ENCODE measurements around the gene RGS5. TPM values are rescaled to one million over a fixed set of nuclear protein-coding genes. Genes with fewer than 3 reads are reported as not detected.

Gene RGS5
- polyA plus RNA-seq, 4 donors, result 7.1 to 17.4 (median 9.6) TPM

GRCh38 chr1:163186862-163187261, 15.9 kb downstream of the RGS5 start:
- DNase-seq (ENCODE audit: low read depth in 4 of 4, low spot score in 2 of 4), result no peak

- no peak for DNase-seq (ENCODE audit: low read depth in 4 of 4, low spot score in 2 of 4)
Measured at GRCh38 chr1:163182330-163182949, 20.3 kb downstream of the RGS5 start.

GRCh38 chr1:163178628-163179027, 24.1 kb downstream of the RGS5 start:
- no peak for DNase-seq (ENCODE audit: low read depth in 4 of 4, low spot score in 2 of 4)

GRCh38 chr1:163176797-163177196, 25.9 kb downstream of the RGS5 start:
- DNase-seq (ENCODE audit: low read depth in 4 of 4, low spot score in 2 of 4), result no peak

GRCh38 chr1:163174524-163175437, 27.9 kb downstream of the RGS5 start:
- DNase-seq (ENCODE audit: low read depth in 4 of 4, low spot score in 2 of 4), result peak in 1 of 4 donors; percentile 34

- no peak for DNase-seq (ENCODE audit: low read depth in 4 of 4, low spot score in 2 of 4)
Measured at GRCh38 chr1:163173121-163173520, 29.6 kb downstream of the RGS5 start.

- DNase-seq (ENCODE audit: low read depth in 4 of 4, low spot score in 2 of 4), result no peak
Measured at GRCh38 chr1:163172596-163172995, 30.1 kb downstream of the RGS5 start.

- DNase-seq (ENCODE audit: low read depth in 4 of 4, low spot score in 2 of 4), result no peak
Measured at GRCh38 chr1:163171826-163172225, 30.9 kb downstream of the RGS5 start.

GRCh38 chr1:163170975-163171676, 31.6 kb downstream of the RGS5 start:
- no peak for DNase-seq (ENCODE audit: low read depth in 4 of 4, low spot score in 2 of 4)

GRCh38 chr1:163170331-163170730, 32.4 kb downstream of the RGS5 start:
- no peak for DNase-seq (ENCODE audit: low read depth in 4 of 4, low spot score in 2 of 4)

- DNase-seq (ENCODE audit: low read depth in 4 of 4, low spot score in 2 of 4), result no peak
Measured at GRCh38 chr1:163169553-163169952, 33.2 kb downstream of the RGS5 start.

- no peak for DNase-seq (ENCODE audit: low read depth in 4 of 4, low spot score in 2 of 4)
Measured at GRCh38 chr1:163168053-163168452, 34.7 kb downstream of the RGS5 start.

- DNase-seq (ENCODE audit: low read depth in 4 of 4, low spot score in 2 of 4), result no peak
Measured at GRCh38 chr1:163166886-163167555, 35.7 kb downstream of the RGS5 start.

- DNase-seq (ENCODE audit: low read depth in 4 of 4, low spot score in 2 of 4), result no peak
Measured at GRCh38 chr1:163165119-163165518, 37.6 kb downstream of the RGS5 start.

- no peak for DNase-seq (ENCODE audit: low read depth in 4 of 4, low spot score in 2 of 4)
Measured at GRCh38 chr1:163163881-163164582, 38.7 kb downstream of the RGS5 start.

- no peak for DNase-seq (ENCODE audit: low read depth in 4 of 4, low spot score in 2 of 4)
Measured at GRCh38 chr1:163163163-163163562, 39.6 kb downstream of the RGS5 start.

- DNase-seq (ENCODE audit: low read depth in 4 of 4, low spot score in 2 of 4), result no peak
Measured at GRCh38 chr1:163162381-163162914, 40.3 kb downstream of the RGS5 start.

- no peak for DNase-seq (ENCODE audit: low read depth in 4 of 4, low spot score in 2 of 4)
Measured at GRCh38 chr1:163161841-163162240, 40.9 kb downstream of the RGS5 start.

- DNase-seq (ENCODE audit: low read depth in 4 of 4, low spot score in 2 of 4), result no peak
Measured at GRCh38 chr1:163161337-163161736, 41.4 kb downstream of the RGS5 start.

GRCh38 chr1:163155606-163156005, 47.1 kb downstream of the RGS5 start:
- no peak for DNase-seq (ENCODE audit: low read depth in 4 of 4, low spot score in 2 of 4)
